DOHH2 (cell line): Measurements from ENCODE around the gene CCNA1.

Experiments used
- EZH2phosphoT487 ChIP-seq: fragments of 200-600 bp; sonication (generic); IDR thresholded peaks from 2 replicates; pipeline ENCODE4 v1.6.1; 2017; ENCODE audit warnings: borderline replicate concordance, mild to moderate bottlenecking, antibody characterized with exemption, low read length, moderate library complexity, mixed read lengths
- TF ChIP-seq, protein P1 (sequence below): fragments of 200-600 bp; sonication (generic); IDR thresholded peaks from one replicate; pipeline ENCODE4 v1.5.1; 2014; ENCODE audit warnings: antibody characterized with exemption, mild to moderate bottlenecking, low read depth, low read length; ENCODE audit not compliant: poor library complexity, severe bottlenecking

DNA sequence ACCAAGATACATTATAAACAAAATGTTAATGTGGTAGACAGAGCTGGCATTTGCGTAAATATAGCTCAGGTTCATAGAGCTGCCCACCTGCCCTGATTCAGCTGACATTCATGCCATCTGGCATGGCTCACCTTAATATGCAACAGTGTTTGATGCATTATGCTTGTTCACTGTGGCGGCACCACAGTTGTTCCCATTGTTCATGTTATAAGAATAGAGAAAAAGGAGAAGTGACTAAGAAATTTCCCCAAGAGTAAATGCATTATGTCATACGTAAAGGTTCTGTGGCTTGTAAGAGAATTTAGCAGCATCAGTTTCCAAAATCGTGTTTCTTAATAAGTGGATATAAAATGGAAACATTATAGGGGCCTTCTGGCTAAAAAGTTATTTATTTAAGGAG is 4.5 kb downstream of the CCNA1 start:
- TF ChIP-seq, protein P1, sequence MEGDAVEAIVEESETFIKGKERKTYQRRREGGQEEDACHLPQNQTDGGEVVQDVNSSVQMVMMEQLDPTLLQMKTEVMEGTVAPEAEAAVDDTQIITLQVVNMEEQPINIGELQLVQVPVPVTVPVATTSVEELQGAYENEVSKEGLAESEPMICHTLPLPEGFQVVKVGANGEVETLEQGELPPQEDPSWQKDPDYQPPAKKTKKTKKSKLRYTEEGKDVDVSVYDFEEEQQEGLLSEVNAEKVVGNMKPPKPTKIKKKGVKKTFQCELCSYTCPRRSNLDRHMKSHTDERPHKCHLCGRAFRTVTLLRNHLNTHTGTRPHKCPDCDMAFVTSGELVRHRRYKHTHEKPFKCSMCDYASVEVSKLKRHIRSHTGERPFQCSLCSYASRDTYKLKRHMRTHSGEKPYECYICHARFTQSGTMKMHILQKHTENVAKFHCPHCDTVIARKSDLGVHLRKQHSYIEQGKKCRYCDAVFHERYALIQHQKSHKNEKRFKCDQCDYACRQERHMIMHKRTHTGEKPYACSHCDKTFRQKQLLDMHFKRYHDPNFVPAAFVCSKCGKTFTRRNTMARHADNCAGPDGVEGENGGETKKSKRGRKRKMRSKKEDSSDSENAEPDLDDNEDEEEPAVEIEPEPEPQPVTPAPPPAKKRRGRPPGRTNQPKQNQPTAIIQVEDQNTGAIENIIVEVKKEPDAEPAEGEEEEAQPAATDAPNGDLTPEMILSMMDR: no peak
- TF ChIP-seq EZH2phosphoT487: no peak
